Fibroblast of lung (primary cell): ENCODE measurements around the gene RELL1. TPM values are rescaled to one million over a fixed set of nuclear protein-coding genes. Genes with fewer than 3 reads are reported as not detected.

Experiments
- DNase-seq, 2 donors: peaks; one replicate each; pipeline versions ENCODE4 v3.0.0 to v3.0.0-alpha.2; 2010; ENCODE audit warnings: low read depth in 2 of 2
- H2AFZ ChIP-seq: 2 replicates; pipeline ENCODE4 v1.5.1; 2012; ENCODE audit warnings: low read length, control low read depth, inconsistent platforms
- H3K27ac ChIP-seq: 2 replicates; pipeline ENCODE4 v1.5.1; 2011; ENCODE audit warnings: low read length, control low read depth; ENCODE audit not compliant: insufficient read depth
- H3K27me3 ChIP-seq: 2 replicates; pipeline ENCODE4 v1.5.1; 2011; ENCODE audit warnings: mild to moderate bottlenecking, low read length; ENCODE audit not compliant: control insufficient read depth, insufficient read depth
- H3K36me3 ChIP-seq: 2 replicates; pipeline ENCODE4 v1.5.1; 2011; ENCODE audit warnings: low read length; ENCODE audit not compliant: control insufficient read depth, insufficient read depth
- H3K4me1 ChIP-seq: 2 replicates; pipeline ENCODE4 v1.5.1; 2011; ENCODE audit warnings: low read length; ENCODE audit not compliant: control insufficient read depth, insufficient read depth; ENCODE audit errors: extremely low read depth
- H3K4me2 ChIP-seq: 2 replicates; pipeline ENCODE4 v1.5.1; 2011; ENCODE audit warnings: low read length, control low read depth; ENCODE audit not compliant: insufficient read depth; ENCODE audit errors: extremely low read depth
- H3K4me3 ChIP-seq, 4 experiments: fragments of 200-600 bp in 1 of 4; sonication (generic) in 1 of 4; replicated peaks in 1 of 4; 2 replicates each; pipeline ENCODE4 v1.5.1; 2011 to 2016; ENCODE audit warnings: low read length in 4 of 4, low read depth in 3 of 4, mild to moderate bottlenecking in 3 of 4, control low read depth in 2 of 4, inconsistent platforms in 1 of 4, mixed read lengths in 1 of 4; ENCODE audit not compliant: insufficient read depth in 1 of 4; ENCODE audit errors: control extremely low read depth in 1 of 4
- H3K79me2 ChIP-seq: 2 replicates; pipeline ENCODE4 v1.5.1; 2012; ENCODE audit warnings: mild to moderate bottlenecking, low read length, inconsistent platforms; ENCODE audit not compliant: control insufficient read depth, insufficient read depth
- H3K9ac ChIP-seq: 2 replicates; pipeline ENCODE4 v1.5.1; 2011; ENCODE audit warnings: mild to moderate bottlenecking, low read length, control low read depth; ENCODE audit not compliant: insufficient read depth
- H3K9me3 ChIP-seq: 2 replicates; pipeline ENCODE4 v1.5.1; 2012; ENCODE audit warnings: low read depth, low read length; ENCODE audit not compliant: control insufficient read depth, insufficient read depth
- H4K20me1 ChIP-seq: 2 replicates; pipeline ENCODE4 v1.5.1; 2011; ENCODE audit warnings: low read length; ENCODE audit not compliant: control insufficient read depth, insufficient read depth; ENCODE audit errors: extremely low read depth
- CTCF ChIP-seq, 2 donors: IDR thresholded peaks in 1 of 2; conservative IDR thresholded peaks in 1 of 2; 1 replicate in 1 of 2; 2 replicates in 1 of 2; pipeline ENCODE4 v1.5.1; 2011 to 2012; ENCODE audit warnings: low read length in 2 of 2, control low read depth in 1 of 2, inconsistent platforms in 1 of 2, low read depth in 1 of 2, mild to moderate bottlenecking in 1 of 2
- EZH2 ChIP-seq: IDR thresholded peaks from 2 replicates; pipeline ENCODE4 v1.5.1; 2012; ENCODE audit warnings: low read length, control low read depth, mild to moderate bottlenecking; ENCODE audit errors: missing control alignments
- polyA plus RNA-seq, 2 donors: library from polyadenylated mRNA; depleted of rRNA in 1 of 2; stranded (reverse) in 1 of 2; unstranded in 1 of 2; fragments of >200 nt; gene quantifications; 2 replicates each; pipeline ENCODE4 v1.2.1, GENCODE V29; 2011 to 2012; ENCODE audit warnings: missing spikeins in 1 of 2
- total RNA-seq: library from RNA; depleted of rRNA; stranded (reverse); fragments of >200 nt; gene quantifications from 2 replicates; pipeline ENCODE4 v1.2.1, GENCODE V29; 2014

The RELL1 gene
- total and polyA plus RNA-seq, 2 donors (not counting 1 experiment from before 2014, with no cell fraction given), result 16.1 to 71.0 TPM

- DNase-seq, result no peak
- H3K79me2 ChIP-seq, result no peaks in the 10 kb centered on the region
- H3K4me3 ChIP-seq, result no peak overlapping the region
- H3K27me3 ChIP-seq, result no peaks in the 10 kb centered on the region
- no peak overlapping the region for H3K9ac ChIP-seq
- TF ChIP-seq EZH2 (no peak), CTCF (conservative IDR thresholded peaks at IDR 0.05 in 1 of 2, IDR thresholded peaks at IDR 0.05 in 1 of 2; ENCODE audit: low read depth in 1 of 2, low read length in 2 of 2) (no peak)
- H3K27ac ChIP-seq, result no peak overlapping the region
- H3K4me1 ChIP-seq, result no peaks in the 10 kb centered on the region
- H2AFZ ChIP-seq, result no peak overlapping the region
- no peaks in the 10 kb centered on the region for H3K36me3 ChIP-seq
- no peaks in the 10 kb centered on the region for H3K9me3 ChIP-seq
- H3K4me2 ChIP-seq, result no peak overlapping the region
- H4K20me1 ChIP-seq, result no peaks in the 10 kb centered on the region
Observed at GRCh38 chr4:37733240-37733867, 47.2 kb upstream of the RELL1 start.

- H3K27me3 ChIP-seq, result no peaks in the 10 kb centered on the region
- no peak overlapping the region for H3K27ac ChIP-seq
- H3K9ac ChIP-seq, result no peak overlapping the region
- H3K79me2 ChIP-seq, result no peaks in the 10 kb centered on the region
- H3K4me3 ChIP-seq, result no peak overlapping the region
- no peaks in the 10 kb centered on the region for H3K9me3 ChIP-seq
- DNase-seq, result no peak
- TF ChIP-seq EZH2, result no peak
- no peak for TF ChIP-seq CTCF (conservative IDR thresholded peaks at IDR 0.05 in 1 of 2, IDR thresholded peaks at IDR 0.05 in 1 of 2; ENCODE audit: low read depth in 1 of 2, low read length in 2 of 2)
- no peak overlapping the region for H3K4me2 ChIP-seq
- no peaks in the 10 kb centered on the region for H3K36me3 ChIP-seq
- H3K4me1 ChIP-seq, result no peaks in the 10 kb centered on the region
- H4K20me1 ChIP-seq, result no peaks in the 10 kb centered on the region
- no peak overlapping the region for H2AFZ ChIP-seq
Observed at GRCh38 chr4:37732526-37733186, 46.5 kb upstream of the RELL1 start.

GRCh38 chr4:37729649-37730004 lies 43.5 kb upstream of the RELL1 start:
- Histone ChIP-seq H3K9me3 (no peaks in the 10 kb centered on the region), H3K36me3 (no peaks in the 10 kb centered on the region), H3K9ac (no peak overlapping the region), H4K20me1 (no peaks in the 10 kb centered on the region), H3K79me2 (no peaks in the 10 kb centered on the region), H3K4me2 (no peak overlapping the region), H3K4me1 (no peaks in the 10 kb centered on the region), H2AFZ (no peak overlapping the region), H3K4me3 (no peak overlapping the region), H3K27ac (no peak overlapping the region), H3K27me3 (no peaks in the 10 kb centered on the region)
- no peak for DNase-seq
- TF ChIP-seq CTCF (conservative IDR thresholded peaks at IDR 0.05 in 1 of 2, IDR thresholded peaks at IDR 0.05 in 1 of 2; ENCODE audit: low read depth in 1 of 2, low read length in 2 of 2) (no peak), EZH2 (no peak)
